Lower lobe of right lung (tissue), 2 donors: ENCODE results near the gene PTPRN2. TPM values are rescaled to one million over a fixed set of nuclear protein-coding genes. Genes with fewer than 3 reads are reported as not detected.
"Not testable (repeated sequence)": the region's sequence is repeated elsewhere in the genome, so short reads cannot be mapped to it uniquely, and the experiment has no call there.

Source experiments
- ATAC-seq, 2 donors: fragments of 200-7000 bp; cut with Tn5 transposase; one replicate each; pipeline ENCODE4 v1.9.1; 2020 to 2022; ENCODE audit warnings: mild to moderate bottlenecking in 2 of 2, moderate library complexity in 2 of 2
- DNase-seq: peaks from one replicate; pipeline ENCODE4 v3.0.0-alpha.2; 2020
- H3K27ac ChIP-seq: fragments of 200-600 bp; one replicate; pipeline ENCODE4 v1.8.0; 2022
- H3K27me3 ChIP-seq: fragments of 200-600 bp; one replicate; pipeline ENCODE4 v1.8.0; 2022; ENCODE audit warnings: low read depth
- H3K36me3 ChIP-seq: fragments of 200-600 bp; one replicate; pipeline ENCODE4 v1.8.0; 2022; ENCODE audit warnings: mild to moderate bottlenecking
- H3K4me1 ChIP-seq: fragments of 200-600 bp; one replicate; pipeline ENCODE4 v1.8.0; 2022
- H3K4me3 ChIP-seq: fragments of 200-600 bp; one replicate; pipeline ENCODE4 v1.8.0; 2022; ENCODE audit warnings: mild to moderate bottlenecking
- H3K9me3 ChIP-seq: fragments of 200-600 bp; one replicate; pipeline ENCODE4 v1.8.0; 2022
- intact Hi-C: fragments of 100-400 bp; cut with DNase I; formaldehyde crosslinking; loops from one replicate; pipeline ENCODE4 v1.11.0; 2022
- total RNA-seq: library from RNA; stranded (reverse); fragmentation: NEBNext Ultra II Directional; extraction: Animal tissue kit (Norgen Biotek cat#: 25700); gene quantifications from one replicate; pipeline ENCODE4 v1.2.1, GENCODE V29; 2021
- TF ChIP-seq, protein P1 (sequence below): fragments of 200-600 bp; IDR thresholded peaks from one replicate; pipeline ENCODE4 v1.8.0; 2022; ENCODE audit warnings: antibody characterized with exemption, mild to moderate bottlenecking
- donor health status: DM: no; HTN: yes; CAD: no; lungs with severe emphysema.

Gene PTPRN2
- total RNA-seq, 1 donor from 2014 or later: 6.8 TPM

DNA sequence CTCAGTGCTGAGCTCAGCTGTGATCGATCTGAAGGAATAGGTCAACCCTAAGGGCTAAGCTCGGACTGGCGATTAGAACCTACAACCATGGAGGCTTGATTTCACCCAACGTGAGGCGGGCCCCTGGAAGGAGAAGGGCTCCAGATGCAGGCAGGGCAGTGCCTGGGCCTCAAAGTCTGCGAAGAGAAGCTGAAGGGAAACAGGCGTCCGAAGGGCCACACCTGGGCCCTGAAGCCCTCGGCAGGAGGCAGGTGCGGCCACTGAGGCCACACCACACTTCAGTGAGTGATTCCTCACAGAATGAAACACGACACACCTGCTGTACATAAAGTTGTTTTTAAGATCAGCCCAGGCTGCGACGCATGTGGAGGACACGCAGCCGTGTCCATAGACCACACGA is 198.7 kb downstream of the PTPRN2 start:
- peaks cover 9% of the 10 kb centered on the region for H3K27me3 ChIP-seq
- H3K27ac ChIP-seq: no peak overlapping the region
- H3K36me3 ChIP-seq: no peaks in the 10 kb centered on the region
- DNase-seq (peak; percentile 20), ATAC-seq (no peak)
- H3K4me1 ChIP-seq: no peaks in the 10 kb centered on the region
- TF ChIP-seq, protein P1, sequence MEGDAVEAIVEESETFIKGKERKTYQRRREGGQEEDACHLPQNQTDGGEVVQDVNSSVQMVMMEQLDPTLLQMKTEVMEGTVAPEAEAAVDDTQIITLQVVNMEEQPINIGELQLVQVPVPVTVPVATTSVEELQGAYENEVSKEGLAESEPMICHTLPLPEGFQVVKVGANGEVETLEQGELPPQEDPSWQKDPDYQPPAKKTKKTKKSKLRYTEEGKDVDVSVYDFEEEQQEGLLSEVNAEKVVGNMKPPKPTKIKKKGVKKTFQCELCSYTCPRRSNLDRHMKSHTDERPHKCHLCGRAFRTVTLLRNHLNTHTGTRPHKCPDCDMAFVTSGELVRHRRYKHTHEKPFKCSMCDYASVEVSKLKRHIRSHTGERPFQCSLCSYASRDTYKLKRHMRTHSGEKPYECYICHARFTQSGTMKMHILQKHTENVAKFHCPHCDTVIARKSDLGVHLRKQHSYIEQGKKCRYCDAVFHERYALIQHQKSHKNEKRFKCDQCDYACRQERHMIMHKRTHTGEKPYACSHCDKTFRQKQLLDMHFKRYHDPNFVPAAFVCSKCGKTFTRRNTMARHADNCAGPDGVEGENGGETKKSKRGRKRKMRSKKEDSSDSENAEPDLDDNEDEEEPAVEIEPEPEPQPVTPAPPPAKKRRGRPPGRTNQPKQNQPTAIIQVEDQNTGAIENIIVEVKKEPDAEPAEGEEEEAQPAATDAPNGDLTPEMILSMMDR: no peak
- H3K9me3 ChIP-seq: no peaks in the 10 kb centered on the region
- H3K4me3 ChIP-seq: no peak overlapping the region
- intact Hi-C loops: no loop called here

DNA sequence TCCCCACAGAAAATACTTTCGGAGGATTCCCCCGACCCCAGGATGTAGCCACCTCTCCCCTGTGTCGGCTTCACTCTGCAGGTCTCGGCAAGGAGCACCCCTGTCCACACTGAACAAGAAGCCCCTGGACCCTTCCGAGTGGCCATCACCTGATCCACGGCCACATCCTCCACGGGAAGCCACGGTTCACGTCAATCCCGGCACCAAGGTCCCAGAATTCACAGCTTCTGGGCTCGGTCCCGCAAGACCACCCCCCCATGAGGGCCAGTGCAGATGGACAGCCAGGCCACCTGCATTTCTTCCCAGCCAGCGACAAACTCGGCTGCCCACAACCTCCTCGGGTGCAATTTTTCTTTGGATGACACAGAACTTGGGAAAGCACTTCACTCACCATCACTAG is 199.6 kb downstream of the PTPRN2 start:
- Histone ChIP-seq H3K4me3 (no peak overlapping the region), H3K27ac (no peak overlapping the region), H3K36me3 (no peaks in the 10 kb centered on the region), H3K4me1 (no peaks in the 10 kb centered on the region), H3K27me3 (peaks cover 9% of the 10 kb centered on the region), H3K9me3 (no peaks in the 10 kb centered on the region)
- TF ChIP-seq, protein P1: no peak
- DNase-seq: peak; percentile 26
- intact Hi-C loops: no loop called here
- no peak for ATAC-seq

DNA sequence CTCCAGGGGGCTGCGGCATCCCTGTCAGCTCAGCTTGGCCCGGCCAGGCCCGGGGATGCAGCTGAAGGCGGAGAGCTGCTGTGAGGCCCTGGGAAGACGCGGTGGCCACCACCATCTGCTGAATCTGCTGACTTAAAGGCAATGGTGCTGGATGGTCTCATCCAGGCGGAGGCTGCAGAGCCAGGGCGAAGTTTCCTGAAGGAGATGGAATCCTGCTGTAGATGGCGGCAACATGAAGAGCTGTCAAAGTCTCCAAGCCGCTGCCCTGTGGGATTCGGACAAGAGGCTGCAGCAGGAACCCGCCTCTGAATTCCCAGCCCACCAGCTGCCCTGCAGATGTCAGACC is 200.1 kb downstream of the PTPRN2 start:
- DNase-seq: peak; percentile 41
- no peak overlapping the region for H3K4me3 ChIP-seq
- peaks cover 9% of the 10 kb centered on the region for H3K27me3 ChIP-seq
- intact Hi-C loops: no loop called here
- H3K4me1 ChIP-seq: no peaks in the 10 kb centered on the region
- TF ChIP-seq, protein P1: no peak
- H3K9me3 ChIP-seq: no peaks in the 10 kb centered on the region
- H3K36me3 ChIP-seq: no peaks in the 10 kb centered on the region
- no peak for ATAC-seq
- no peak overlapping the region for H3K27ac ChIP-seq

DNA sequence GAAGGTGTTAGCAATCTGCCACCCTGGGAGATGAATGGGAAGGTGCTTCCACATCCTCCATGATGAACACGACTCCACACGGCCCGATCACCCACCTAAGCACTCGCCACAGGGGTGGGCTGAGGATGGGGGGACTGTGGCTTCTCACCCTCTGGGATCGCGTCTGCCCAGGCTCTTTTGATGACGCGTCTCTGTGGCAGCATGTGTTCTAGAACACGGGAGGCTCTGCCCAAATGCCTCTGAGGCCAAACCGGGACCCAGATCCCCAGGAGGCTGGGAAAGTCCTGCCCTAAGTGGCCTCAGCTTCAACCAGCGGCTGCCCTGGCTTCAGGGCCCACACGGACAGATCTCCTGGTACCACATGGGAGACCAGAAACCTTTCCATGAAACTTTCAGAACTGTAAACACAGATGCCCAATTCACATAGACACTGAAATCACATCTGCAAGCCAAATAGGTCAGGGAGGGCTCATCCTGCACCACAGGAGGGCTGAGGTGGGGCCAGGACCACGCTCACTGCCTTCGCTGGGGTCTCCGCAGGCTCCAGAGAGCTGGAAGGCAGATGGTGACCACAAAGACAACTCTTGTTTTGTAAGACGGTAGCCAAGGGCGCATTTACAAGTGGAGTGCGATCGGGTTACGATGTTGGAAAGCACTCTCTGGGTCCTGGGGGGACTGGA is 200.6 kb downstream of the PTPRN2 start:
- Histone ChIP-seq H3K4me1 (no peaks in the 10 kb centered on the region), H3K27me3 (peaks cover 9% of the 10 kb centered on the region), H3K9me3 (no peaks in the 10 kb centered on the region), H3K27ac (no peak overlapping the region), H3K36me3 (no peaks in the 10 kb centered on the region), H3K4me3 (no peak overlapping the region)
- TF ChIP-seq, protein P1: no peak
- DNase-seq (no peak), ATAC-seq (no peak)
- intact Hi-C loops: no loop called here

DNA sequence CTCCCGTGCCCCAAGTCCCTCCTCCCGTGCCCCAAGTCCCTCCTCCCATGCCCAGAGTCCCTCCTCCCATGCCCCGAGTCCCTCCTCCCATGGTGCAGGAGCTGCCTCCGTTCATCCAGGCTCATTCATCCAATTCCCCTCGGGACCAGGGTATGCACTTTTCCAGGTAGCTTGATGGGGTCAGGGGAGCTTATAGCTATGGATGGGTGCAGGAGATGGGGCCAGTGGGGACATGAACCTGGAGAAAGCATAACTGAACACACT is 201.3 kb downstream of the PTPRN2 start:
- TF ChIP-seq, protein P1: no peak
- peaks cover 9% of the 10 kb centered on the region for H3K27me3 ChIP-seq
- intact Hi-C loops: no loop called here
- H3K4me3 ChIP-seq: no peak overlapping the region
- DNase-seq (no peak), ATAC-seq (no peak)
- H3K27ac ChIP-seq: no peak overlapping the region
- no peaks in the 10 kb centered on the region for H3K4me1 ChIP-seq
- no peaks in the 10 kb centered on the region for H3K9me3 ChIP-seq
- no peaks in the 10 kb centered on the region for H3K36me3 ChIP-seq

DNA sequence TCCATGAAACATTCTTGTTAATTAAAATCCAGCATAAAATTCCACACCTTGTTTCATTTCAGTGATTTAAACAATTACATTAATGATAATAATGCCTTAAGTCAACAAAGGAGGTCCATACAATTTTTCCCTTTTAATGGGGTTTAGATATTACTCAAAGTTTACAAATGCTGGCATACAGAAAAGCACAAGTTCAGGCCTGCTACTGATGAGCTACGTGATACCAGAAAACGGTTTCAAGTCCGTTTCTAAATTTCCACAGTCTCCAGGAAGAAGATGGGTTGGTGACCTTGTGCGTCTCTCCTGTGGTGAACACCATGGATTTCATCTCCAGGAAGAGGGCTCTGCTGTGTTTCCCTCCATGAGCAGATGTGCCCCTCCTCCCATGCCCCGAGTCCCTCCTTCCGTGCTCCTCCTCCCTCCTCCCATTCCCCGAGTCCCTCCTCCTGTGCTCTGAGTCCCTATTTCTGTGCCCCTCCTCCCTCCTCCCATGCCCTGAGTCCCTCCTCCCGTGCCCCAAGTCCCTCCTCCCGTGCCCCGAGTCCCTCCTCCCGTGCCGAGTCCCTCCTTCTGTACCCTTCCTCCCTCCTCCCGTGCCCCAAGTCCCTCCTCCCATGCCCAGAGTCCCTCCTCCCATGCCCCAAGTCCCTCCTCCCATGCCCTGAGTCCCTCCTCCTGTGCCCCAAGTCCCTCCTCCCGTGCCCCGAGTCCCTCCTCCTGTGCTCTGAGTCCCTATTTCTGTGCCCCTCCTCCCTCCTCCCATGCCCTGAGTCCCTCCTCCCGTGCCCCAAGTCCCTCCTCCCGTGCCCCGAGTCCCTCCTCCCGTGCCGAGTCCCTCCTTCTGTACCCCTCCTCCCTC is 201.9 kb downstream of the PTPRN2 start:
- H3K4me1 ChIP-seq, DNase-seq, ATAC-seq, H3K27me3 ChIP-seq, H3K27ac ChIP-seq, H3K9me3 ChIP-seq, intact Hi-C loops, H3K4me3 ChIP-seq, H3K36me3 ChIP-seq: not testable (repeated sequence)
